ENCODE data around the gene SHD.

DNA sequence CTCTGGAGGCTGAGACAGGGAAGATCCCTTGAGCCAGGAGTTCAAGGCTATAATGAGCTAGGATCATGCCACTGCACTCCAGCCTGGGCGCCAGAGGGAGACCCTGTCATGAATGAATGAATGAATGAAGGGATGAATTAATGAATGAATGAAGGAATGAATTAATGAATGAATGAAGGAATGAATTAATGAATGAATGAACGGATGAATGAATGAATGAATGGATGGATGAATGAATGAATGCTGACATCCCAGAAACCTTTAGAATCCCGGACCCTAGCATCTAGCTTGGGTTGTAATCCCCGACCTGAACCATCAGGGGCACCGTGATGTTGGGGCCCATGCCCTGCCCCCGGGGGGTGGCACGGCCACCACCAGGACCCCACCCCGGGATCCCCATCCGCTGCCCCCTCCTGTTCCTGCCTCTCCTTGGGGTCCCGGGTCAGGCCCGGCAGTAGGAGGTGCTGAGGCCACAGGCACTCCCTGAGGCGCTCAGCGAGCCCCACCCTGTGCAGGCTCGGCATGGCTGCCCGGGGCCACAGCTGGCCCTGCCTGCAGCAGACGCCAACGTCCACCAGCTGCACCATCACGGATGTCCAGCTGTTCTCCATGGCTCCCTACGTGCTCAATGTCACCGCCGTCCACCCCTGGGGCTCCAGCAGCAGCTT, 46.3 kb upstream of the SHD start:
- TF ChIP-seq POLR2A (IDR thresholded peaks at IDR 0.05), result no peak
- TF ChIP-seq, protein P1, sequence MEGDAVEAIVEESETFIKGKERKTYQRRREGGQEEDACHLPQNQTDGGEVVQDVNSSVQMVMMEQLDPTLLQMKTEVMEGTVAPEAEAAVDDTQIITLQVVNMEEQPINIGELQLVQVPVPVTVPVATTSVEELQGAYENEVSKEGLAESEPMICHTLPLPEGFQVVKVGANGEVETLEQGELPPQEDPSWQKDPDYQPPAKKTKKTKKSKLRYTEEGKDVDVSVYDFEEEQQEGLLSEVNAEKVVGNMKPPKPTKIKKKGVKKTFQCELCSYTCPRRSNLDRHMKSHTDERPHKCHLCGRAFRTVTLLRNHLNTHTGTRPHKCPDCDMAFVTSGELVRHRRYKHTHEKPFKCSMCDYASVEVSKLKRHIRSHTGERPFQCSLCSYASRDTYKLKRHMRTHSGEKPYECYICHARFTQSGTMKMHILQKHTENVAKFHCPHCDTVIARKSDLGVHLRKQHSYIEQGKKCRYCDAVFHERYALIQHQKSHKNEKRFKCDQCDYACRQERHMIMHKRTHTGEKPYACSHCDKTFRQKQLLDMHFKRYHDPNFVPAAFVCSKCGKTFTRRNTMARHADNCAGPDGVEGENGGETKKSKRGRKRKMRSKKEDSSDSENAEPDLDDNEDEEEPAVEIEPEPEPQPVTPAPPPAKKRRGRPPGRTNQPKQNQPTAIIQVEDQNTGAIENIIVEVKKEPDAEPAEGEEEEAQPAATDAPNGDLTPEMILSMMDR (IDR thresholded peaks at IDR 0.05), result no peak

Data from uterus (tissue), 2 donors.